HEK293 (cell line): Measurements from ENCODE around the gene CYS1.
"Not testable (repeated sequence)": the region's sequence is repeated elsewhere in the genome, so short reads cannot be mapped to it uniquely, and the experiment has no call there.

Experiments used
- CTCF ChIA-PET: fragments of 350-600 bp; formaldehyde crosslinking; extraction: SDS; loops from one replicate; lab custom pipeline; 2021; ENCODE audit warnings: antibody characterized with exemption; lab: Yijun Ruan, JAX
- POLR2A ChIA-PET: fragments of 300-600 bp; formaldehyde crosslinking; extraction: SDS; loops from one replicate; lab custom pipeline; 2020; ENCODE audit warnings: antibody characterized with exemption, inconsistent platforms; lab: Yijun Ruan, JAX
- H3K27ac ChIP-seq: fragments of 200-500 bp; sonication (Bioruptor generic); 2 replicates; pipeline ENCODE4 v1.5.1; 2014; ENCODE audit warnings: low read depth, low read length, control low read depth, inconsistent platforms; ENCODE audit errors: extremely low read depth
- H3K36me3 ChIP-seq, 2 experiments: fragments of 200-500 bp in 1 of 2; sonication (Bioruptor generic) in 1 of 2; 1 replicate in 1 of 2; 2 replicates in 1 of 2; pipeline ENCODE4 v1.5.1; 2014 to 2017; ENCODE audit warnings: inconsistent platforms in 2 of 2, low read length in 2 of 2; ENCODE audit not compliant: control insufficient read depth in 2 of 2, insufficient read depth in 1 of 2
- H3K4me1 ChIP-seq: fragments of 200-500 bp; sonication (Bioruptor generic); 2 replicates; pipeline ENCODE4 v1.5.1; 2014; ENCODE audit warnings: mild to moderate bottlenecking, low read length, inconsistent platforms; ENCODE audit not compliant: control insufficient read depth, insufficient read depth
- H3K4me3 ChIP-seq: 2 replicates; pipeline ENCODE4 v1.5.1; 2011; ENCODE audit warnings: low read depth, mild to moderate bottlenecking, control low read depth, low read length, moderate library complexity
- H3K9me3 ChIP-seq: fragments of 200-500 bp; sonication (Bioruptor generic); 2 replicates; pipeline ENCODE4 v1.5.1; 2014; ENCODE audit warnings: low read depth, low read length, inconsistent platforms; ENCODE audit not compliant: control insufficient read depth, insufficient read depth
- EGR2 ChIP-seq: fragments of 450-650 bp; formaldehyde crosslinking; IDR thresholded peaks from 2 replicates; pipeline ENCODE4 v1.5.1; 2016; ENCODE audit warnings: low read depth, missing biosample characterization, missing genetic modification characterization
- KLF17 ChIP-seq: fragments of 450-650 bp; formaldehyde crosslinking; IDR thresholded peaks from 2 replicates; pipeline ENCODE4 v1.5.1; 2016; ENCODE audit warnings: missing biosample characterization, missing genetic modification characterization
- KLF8 ChIP-seq: fragments of 450-650 bp; formaldehyde crosslinking; IDR thresholded peaks from 2 replicates; pipeline ENCODE4 v1.5.1; 2016; ENCODE audit warnings: missing biosample characterization, missing genetic modification characterization
- SCRT2 ChIP-seq: fragments of 450-650 bp; formaldehyde crosslinking; IDR thresholded peaks from 2 replicates; pipeline ENCODE4 v1.5.1; 2016; ENCODE audit warnings: missing biosample characterization, missing genetic modification characterization
- ZEB2 ChIP-seq: fragments of 450-650 bp; formaldehyde crosslinking; IDR thresholded peaks from 2 replicates; pipeline ENCODE4 v1.5.1; 2016; ENCODE audit warnings: missing biosample characterization, missing genetic modification characterization
- ZFHX2 ChIP-seq: fragments of 450-650 bp; formaldehyde crosslinking; conservative IDR thresholded peaks from 2 replicates; pipeline ENCODE4 v1.5.1; 2016; ENCODE audit warnings: missing biosample characterization, missing genetic modification characterization
- ZFP3 ChIP-seq: fragments of 450-650 bp; formaldehyde crosslinking; IDR thresholded peaks from 2 replicates; pipeline ENCODE4 v1.5.1; 2016; ENCODE audit warnings: low read depth, missing biosample characterization, missing genetic modification characterization
- ZNF302 ChIP-seq: fragments of 450-650 bp; formaldehyde crosslinking; IDR thresholded peaks from 2 replicates; pipeline ENCODE4 v1.5.1; 2016; ENCODE audit warnings: missing biosample characterization, missing genetic modification characterization, low read depth
- ZNF624 ChIP-seq: fragments of 450-650 bp; formaldehyde crosslinking; IDR thresholded peaks from 2 replicates; pipeline ENCODE4 v1.5.1; 2017; ENCODE audit warnings: missing biosample characterization, missing genetic modification characterization
- TF ChIP-seq, protein P1 (sequence below): fragments of 450-650 bp; formaldehyde crosslinking; IDR thresholded peaks from 2 replicates; pipeline ENCODE4 v1.5.1; 2016; ENCODE audit warnings: missing biosample characterization, missing genetic modification characterization, low read depth
- TF ChIP-seq, protein P2 (sequence below): fragments of 450-650 bp; formaldehyde crosslinking; IDR thresholded peaks from 2 replicates; pipeline ENCODE4 v1.5.1; 2016; ENCODE audit warnings: missing biosample characterization, missing genetic modification characterization

The CYS1 gene

DNA sequence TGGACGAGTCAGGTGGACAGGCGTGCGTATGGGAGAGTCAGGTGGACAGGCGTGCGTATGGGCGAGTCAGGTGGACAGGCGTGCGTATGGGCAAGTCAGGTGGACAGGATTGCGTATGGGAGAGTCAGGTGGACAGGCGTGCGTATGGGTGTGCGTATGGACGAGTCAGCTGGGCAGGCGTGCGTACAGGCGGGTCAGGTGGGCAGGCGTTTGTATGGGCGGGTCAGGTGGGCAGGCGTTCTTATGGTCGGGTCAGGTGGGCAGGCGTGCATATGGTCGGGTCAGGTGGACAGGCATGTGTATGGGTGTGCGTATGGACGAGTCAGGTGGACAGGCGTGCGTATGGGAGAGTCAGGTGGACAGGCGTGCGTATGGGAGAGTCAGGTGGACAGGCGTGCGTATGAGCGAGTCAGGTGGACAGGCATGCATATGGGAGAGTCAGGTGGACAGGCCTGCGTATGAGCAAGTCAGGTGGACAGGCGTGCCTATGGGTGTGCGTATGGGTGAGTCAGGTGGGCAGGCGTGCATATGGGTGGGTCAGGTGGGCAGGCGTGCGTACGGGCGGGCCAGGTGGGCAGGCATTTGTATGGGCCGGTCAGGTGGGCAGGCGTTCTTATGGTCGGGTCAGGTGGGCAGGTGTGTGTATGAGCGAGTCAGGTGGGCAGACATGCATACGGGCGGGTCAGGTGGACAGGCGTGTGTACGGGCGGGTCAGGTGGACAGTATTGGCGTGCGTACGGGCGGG lies 69.2 kb downstream of the CYS1 start:
- H3K27ac ChIP-seq, H3K4me3 ChIP-seq, H3K36me3 ChIP-seq, POLR2A ChIA-PET, H3K4me1 ChIP-seq, H3K9me3 ChIP-seq: not testable (repeated sequence)
- 0 out of 2 replicates have a peak, but pooled peaks have one; percentile 2 for TF ChIP-seq EGR2
- TF ChIP-seq KLF8 (tag by site-specific recombination): peak; percentile 8; the same call in 1 of the 2 replicates
- CTCF ChIA-PET: interaction anchor here (0.6 kb wide), 1 partner anchor 1295 kb away, joined by 3 read pairs; no protein-coding TSS in a partner anchor

DNA sequence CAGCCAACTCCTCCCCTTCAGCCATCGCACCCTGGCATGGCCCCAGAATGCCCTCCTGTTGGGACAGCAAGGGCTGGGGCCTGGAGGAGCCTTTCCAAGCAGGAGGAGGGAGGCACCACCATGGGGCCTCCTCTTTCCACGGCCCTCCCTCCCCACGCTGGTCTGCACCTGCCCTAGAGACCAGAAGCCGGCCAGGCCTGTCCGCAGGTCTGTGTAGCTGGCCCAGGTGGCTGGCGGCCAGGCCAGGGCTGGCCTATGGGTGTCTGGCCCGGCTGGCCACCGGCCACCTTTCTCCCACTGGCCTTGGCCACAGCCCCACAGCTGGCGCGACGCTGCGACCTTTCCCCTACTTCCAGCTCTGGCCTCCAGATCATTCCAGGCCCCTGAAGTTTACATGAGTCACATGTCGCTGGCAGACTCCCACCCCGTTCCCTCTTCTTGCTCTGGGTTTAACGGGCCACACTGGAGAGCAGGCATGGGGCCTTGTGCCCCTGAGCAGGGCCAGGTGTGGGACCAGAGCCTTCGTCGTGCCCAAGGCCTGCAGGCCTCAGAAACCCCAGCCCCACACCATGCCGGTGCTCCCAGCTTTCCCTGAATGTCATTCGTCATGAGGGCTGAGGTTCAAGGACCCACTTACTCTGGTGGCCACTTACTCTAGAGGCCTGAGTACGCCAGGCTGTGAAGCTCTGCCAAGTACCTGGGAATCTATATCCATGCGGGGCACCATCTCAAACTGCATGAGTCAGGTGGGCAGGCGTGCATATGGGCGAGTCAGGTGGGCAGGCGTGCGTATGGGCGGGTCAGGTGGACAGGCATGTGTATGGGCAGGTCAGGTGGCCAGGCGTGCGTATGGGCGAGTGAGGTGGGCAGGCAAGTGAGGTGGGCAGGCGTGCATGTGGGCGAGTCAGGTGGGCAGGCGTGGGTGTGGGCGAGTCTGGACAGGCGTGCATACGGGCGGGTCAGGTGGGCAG lies 70.1 kb downstream of the CYS1 start:
- ChIA-PET POLR2A (no interaction called here), CTCF (interaction anchor here (0.6 kb wide), 1 partner anchor 1296 kb away, joined by 3 read pairs; no protein-coding TSS in a partner anchor)
- TF ChIP-seq SCRT2 (no peak), KLF8 (tag by site-specific recombination) (peak; percentile 40; the same call in 1 of the 2 replicates), EGR2 (peak; percentile 86), KLF17 (tag by site-specific recombination) (peak; percentile 82; the same call in 1 of the 2 replicates), ZNF302 (no peak), ZNF624 (tag by site-specific recombination) (no peak), ZFHX2 (tag by site-specific recombination) (peak; percentile 93)
- TF ChIP-seq, protein P1, sequence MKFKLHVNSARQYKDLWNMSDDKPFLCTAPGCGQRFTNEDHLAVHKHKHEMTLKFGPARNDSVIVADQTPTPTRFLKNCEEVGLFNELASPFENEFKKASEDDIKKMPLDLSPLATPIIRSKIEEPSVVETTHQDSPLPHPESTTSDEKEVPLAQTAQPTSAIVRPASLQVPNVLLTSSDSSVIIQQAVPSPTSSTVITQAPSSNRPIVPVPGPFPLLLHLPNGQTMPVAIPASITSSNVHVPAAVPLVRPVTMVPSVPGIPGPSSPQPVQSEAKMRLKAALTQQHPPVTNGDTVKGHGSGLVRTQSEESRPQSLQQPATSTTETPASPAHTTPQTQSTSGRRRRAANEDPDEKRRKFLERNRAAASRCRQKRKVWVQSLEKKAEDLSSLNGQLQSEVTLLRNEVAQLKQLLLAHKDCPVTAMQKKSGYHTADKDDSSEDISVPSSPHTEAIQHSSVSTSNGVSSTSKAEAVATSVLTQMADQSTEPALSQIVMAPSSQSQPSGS: no peak
- H3K9me3 ChIP-seq: no peaks in the 10 kb centered on the region
- no peaks in the 10 kb centered on the region for H3K4me1 ChIP-seq
- no peaks in the 10 kb centered on the region for H3K36me3 ChIP-seq
- no peak overlapping the region for H3K27ac ChIP-seq
- H3K4me3 ChIP-seq: no peak overlapping the region

DNA sequence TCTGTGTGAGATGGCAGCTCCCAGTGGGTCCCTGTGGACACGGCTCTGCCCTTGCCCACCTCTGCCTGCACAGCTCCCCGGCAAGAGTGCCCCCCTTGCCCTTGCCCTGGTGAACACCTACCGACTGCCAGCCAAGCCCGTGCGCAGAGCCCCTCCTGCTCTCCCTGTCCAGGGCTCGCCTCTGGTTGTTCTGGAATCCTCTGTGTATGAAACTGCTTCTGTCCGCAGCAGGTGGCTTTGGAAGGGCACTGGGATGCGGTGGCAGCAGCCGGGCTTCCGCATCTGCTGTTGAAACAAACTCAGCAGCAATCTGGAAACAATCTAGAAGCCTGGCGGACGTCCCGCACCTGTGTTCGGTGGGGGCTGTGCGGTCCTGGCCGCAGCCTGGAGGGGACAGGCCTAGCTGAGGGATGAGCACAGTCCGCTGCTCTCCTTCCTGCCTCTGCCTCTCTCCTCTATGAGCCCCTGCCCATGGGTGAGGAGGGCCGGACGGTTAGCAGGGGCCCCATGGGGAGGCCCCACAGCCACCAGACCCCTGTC lies 70.9 kb downstream of the CYS1 start:
- H3K4me3 ChIP-seq: no peak overlapping the region
- ChIA-PET POLR2A (no interaction called here), CTCF (interaction anchor here (1.3 kb wide), 1 partner anchor 25 kb away, joined by 3 read pairs; no protein-coding TSS in a partner anchor)
- H3K27ac ChIP-seq: no peak overlapping the region
- TF ChIP-seq, protein P2, sequence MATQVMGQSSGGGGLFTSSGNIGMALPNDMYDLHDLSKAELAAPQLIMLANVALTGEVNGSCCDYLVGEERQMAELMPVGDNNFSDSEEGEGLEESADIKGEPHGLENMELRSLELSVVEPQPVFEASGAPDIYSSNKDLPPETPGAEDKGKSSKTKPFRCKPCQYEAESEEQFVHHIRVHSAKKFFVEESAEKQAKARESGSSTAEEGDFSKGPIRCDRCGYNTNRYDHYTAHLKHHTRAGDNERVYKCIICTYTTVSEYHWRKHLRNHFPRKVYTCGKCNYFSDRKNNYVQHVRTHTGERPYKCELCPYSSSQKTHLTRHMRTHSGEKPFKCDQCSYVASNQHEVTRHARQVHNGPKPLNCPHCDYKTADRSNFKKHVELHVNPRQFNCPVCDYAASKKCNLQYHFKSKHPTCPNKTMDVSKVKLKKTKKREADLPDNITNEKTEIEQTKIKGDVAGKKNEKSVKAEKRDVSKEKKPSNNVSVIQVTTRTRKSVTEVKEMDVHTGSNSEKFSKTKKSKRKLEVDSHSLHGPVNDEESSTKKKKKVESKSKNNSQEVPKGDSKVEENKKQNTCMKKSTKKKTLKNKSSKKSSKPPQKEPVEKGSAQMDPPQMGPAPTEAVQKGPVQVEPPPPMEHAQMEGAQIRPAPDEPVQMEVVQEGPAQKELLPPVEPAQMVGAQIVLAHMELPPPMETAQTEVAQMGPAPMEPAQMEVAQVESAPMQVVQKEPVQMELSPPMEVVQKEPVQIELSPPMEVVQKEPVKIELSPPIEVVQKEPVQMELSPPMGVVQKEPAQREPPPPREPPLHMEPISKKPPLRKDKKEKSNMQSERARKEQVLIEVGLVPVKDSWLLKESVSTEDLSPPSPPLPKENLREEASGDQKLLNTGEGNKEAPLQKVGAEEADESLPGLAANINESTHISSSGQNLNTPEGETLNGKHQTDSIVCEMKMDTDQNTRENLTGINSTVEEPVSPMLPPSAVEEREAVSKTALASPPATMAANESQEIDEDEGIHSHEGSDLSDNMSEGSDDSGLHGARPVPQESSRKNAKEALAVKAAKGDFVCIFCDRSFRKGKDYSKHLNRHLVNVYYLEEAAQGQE: no peak
- TF ChIP-seq ZFP3 (tag by site-specific recombination) (no peak), ZEB2 (tag by site-specific recombination) (no peak)
- no peaks in the 10 kb centered on the region for H3K4me1 ChIP-seq
- H3K36me3 ChIP-seq: no peaks in the 10 kb centered on the region
- no peaks in the 10 kb centered on the region for H3K9me3 ChIP-seq
